ENCODE measurements around the gene STRIP1.

STRIP1 gene

GRCh38 chr1:110034451-110035235 lies at the start of gene STRIP1:
STRIP1 (plus strand) TSS chr1:110034624; CDS start chr1:110034638, 14 bp downstream.
- peak; percentile 94 for DNase-seq (ENCODE audit: low spot score)

- no peak for DNase-seq (ENCODE audit: low spot score)
These were observed 49.0 kb upstream of the STRIP1 start for GRCh38 chr1:109985247-109986053.

- DNase-seq (ENCODE audit: low spot score) = no peak
These were observed 48.4 kb upstream of the STRIP1 start for GRCh38 chr1:109986054-109986444.

GRCh38 chr1:109988349-109988914 lies 46.0 kb upstream of the STRIP1 start:
- DNase-seq (ENCODE audit: low spot score) = no peak

DNA sequence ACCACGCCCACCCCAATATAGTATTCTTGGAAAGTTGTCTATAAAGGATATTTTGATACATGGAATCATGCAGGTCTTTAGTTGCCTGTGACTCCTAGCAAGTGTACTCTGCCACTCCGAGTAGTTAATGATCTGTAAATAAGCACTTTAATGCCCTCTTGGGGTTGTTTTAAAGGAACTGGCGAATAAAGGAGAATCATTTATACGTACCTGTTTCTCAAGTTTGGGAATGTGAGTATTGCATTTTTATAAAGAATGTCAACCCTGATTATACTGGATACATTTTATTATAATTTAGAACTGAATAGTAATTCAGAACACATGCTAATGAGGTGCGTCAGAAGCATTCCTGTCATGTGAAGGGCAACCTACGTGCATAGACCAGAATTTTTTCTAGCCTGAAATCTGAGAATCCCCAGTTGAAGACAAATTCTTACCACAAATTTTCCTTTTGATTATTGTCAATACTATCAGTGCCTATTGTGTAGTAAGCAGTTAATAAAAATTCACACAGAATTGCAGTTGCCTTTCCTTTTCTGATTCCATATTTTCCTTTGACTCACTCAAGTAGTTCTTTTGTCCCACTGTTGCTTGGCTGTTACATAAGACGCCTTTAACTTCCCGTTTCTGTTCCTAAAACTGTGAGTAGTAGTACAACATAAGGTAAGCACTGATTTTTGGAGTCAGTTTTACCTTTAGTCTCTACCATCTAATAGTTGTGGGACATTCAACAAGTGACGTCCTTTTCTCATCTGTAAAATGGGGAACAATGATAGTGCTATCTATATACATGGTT lies 44.7 kb upstream of the STRIP1 start:
- no peak for DNase-seq (ENCODE audit: low spot score)

- DNase-seq (ENCODE audit: low spot score) = no peak
These were observed 44.1 kb upstream of the STRIP1 start for GRCh38 chr1:109990302-109990653.

GRCh38 chr1:109991400-109991925 lies 43.0 kb upstream of the STRIP1 start:
- DNase-seq (ENCODE audit: low spot score) = no peak

GRCh38 chr1:109993885-109994284 lies 40.5 kb upstream of the STRIP1 start:
- DNase-seq (ENCODE audit: low spot score) = no peak

- no peak for DNase-seq (ENCODE audit: low spot score)
These were observed 39.8 kb upstream of the STRIP1 start for GRCh38 chr1:109994654-109995053.

- DNase-seq (ENCODE audit: low spot score) = no peak
These were observed 38.9 kb upstream of the STRIP1 start for GRCh38 chr1:109995536-109995935.

GRCh38 chr1:109996476-109996875 lies 37.9 kb upstream of the STRIP1 start:
- no peak for DNase-seq (ENCODE audit: low spot score)

GRCh38 chr1:109997204-109997866 lies 37.1 kb upstream of the STRIP1 start:
- DNase-seq (ENCODE audit: low spot score) = no peak

DNA sequence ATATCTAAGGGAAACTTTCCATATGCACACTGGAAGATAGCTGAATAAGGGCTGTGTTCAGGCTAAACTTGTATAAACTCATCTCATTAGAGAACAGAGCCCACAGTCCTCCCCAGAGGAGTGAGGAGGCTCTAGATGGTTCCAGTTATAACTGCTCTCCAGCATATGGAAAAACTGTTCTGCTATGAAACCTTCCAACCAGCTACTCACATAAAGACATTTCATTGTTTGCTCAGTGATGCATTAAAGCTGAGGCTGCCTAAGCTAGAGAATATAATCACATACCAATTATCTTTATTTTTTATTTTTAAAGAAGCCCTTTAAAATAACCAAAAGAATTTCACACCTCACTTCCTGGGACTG lies 36.6 kb upstream of the STRIP1 start:
- DNase-seq (ENCODE audit: low spot score) = no peak

DNA sequence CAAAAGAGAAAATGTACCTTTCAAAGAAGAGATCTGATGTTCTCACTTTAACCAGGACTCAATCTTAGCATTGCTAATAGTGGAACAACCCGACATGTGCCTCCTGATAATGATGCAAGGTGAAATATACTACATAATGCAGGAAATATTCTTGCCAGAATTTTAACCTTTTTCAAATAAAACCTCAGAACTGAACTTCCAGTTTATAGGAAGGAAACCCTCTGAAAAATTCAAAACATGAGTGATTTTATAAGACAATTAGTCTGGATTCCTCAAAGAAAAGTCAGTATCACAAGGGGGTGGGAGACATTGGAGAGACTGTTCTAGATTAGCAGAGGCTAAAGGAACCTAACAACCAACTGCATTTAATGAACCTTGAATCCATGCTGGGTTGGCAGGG lies 31.7 kb upstream of the STRIP1 start:
- no peak for DNase-seq (ENCODE audit: low spot score)

DNA sequence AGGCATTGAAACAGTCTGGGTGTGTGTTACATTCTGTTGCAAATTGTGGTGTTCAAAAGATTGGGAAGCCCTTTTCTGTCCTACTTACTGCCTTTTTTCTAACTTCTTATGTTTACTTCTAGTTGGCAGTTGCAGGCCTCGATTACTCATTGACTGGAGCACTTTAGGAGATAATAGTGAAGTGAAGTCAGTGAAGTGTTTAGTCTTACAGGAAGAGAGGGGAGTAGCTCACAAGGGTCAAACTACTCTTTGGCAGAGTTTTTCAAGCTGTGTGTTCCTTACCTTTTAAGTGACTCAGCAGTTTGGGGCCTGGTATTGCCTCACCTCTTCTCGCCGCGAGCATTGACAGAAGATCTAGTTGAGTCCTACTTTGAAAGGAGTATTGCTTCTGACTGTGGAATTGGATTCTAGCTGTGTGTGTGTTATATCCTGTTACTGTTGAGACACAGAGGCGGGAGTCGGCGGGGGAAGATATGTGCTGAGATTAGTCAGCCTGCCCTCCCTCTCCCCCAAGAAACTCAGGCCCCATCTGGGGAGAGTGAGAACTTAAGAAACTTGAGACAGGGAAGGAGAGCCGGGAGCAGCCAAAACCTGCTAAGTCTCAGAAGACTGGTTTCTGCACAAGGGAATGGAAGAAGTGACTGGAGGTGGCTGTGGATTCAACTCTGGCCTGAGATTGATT lies 30.5 kb upstream of the STRIP1 start:
- DNase-seq (ENCODE audit: low spot score) = peak; percentile 86

DNA sequence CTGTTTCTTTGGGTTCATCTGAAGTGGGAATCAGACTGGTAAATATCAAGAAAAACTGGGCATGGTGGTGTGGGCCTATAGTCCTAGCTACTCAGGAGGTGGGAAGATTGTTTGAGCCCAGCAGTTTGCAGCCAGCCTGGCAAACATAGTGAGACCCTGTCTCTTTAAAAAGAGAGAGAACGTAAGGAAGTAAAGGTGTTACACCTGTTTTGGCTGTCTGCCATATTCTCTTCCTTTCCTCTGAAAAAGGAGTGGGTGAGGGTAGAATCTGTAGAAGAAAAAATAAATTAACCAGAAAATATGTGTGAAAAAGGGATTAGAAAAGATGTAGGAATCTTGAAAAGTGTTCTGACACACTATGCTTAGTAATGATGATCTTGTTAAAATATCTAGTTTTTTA lies 29.8 kb upstream of the STRIP1 start:
- DNase-seq (ENCODE audit: low spot score) = no peak

GRCh38 chr1:110005971-110006370 lies 28.5 kb upstream of the STRIP1 start:
- DNase-seq (ENCODE audit: low spot score) = no peak

DNA sequence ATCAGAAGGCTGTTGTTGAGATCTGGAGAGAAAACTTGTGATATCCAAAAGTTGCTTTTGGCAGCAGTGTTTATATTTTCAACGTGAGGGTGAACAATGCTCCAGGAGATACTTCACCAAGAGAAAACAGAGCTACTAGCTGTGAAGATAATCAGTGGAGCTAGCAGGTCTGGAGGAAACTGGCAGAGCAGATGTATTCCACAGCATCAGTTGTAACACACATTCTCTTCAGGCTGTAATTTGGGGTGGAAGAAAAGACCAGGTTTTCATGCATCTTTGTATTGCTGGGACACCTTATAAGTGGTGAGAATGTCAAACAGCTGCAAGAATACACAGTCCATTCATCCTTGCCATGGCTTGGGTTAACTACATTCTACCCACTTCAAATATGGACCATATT lies 27.9 kb upstream of the STRIP1 start:
- DNase-seq (ENCODE audit: low spot score) = no peak

DNA sequence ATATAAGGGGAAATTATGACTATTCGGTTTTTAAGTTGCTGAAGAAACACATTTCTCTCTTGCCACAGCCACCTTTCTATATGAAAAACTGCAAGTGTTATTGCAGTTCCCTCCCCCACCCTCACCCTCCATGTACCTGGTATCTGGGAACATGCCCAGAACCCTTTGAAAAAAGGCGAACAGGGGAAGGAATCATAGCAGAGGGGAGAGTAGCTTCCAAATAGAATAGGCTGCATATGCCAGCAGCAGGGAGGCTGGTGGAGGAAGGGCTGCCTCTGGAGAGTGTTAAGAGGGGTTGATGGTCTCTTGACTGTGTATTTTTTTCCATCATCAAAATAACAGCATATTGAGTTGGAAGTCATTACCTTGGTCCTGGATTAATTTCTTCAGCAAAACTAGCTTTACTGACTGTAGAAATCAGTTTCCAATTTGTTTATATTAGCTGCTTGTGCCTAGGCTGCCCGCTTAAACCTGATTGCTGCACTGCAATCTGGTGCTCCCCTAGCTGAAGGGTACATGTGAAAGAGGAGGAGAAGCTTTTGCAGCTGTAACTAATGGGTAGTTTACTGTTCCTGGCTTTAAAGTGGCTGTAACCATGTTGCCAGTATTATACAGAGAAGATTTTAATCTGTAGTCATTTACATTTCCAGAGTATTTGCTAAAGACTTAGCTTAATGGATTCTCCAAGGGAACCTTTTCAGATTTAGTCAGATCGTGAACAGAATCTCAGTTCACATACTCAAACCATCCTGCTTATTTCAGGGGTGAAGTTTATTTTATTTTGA lies 27.2 kb upstream of the STRIP1 start:
- DNase-seq (ENCODE audit: low spot score) = no peak

DNA sequence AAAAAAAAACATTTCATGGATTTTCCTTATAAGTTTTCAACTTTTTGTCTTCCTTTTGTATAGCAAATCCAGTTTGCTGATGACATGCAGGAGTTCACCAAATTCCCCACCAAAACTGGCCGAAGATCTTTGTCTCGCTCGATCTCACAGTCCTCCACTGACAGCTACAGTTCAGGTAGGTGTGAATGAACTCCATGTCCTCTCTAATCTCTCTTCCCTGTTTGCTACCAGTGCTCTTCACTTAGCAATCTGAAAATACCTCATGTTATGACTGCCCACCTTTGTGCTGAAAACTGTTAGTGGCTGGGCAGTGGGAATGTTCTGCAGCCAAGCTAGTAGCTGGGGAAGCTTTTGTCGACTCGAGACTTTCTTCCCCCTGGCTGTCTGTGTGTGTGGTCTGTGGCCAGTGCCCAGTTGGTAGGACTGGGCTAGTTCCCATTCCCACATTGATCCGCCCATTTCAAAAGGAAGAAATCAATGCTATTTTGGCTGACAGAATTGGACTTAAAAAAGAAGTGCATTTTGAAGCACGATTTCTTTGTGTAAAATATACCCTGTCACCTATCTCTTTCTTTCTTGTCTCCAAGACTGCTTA lies 25.4 kb upstream of the STRIP1 start:
- DNase-seq (ENCODE audit: low spot score) = no peak

Measured in AG08396 (cell line).